NCI-H1930 (cell line): ENCODE results near the gene TTLL9.
A peak's percentile ranks its signal among the peaks of the same experiment; 100 is the strongest.

ENCODE experiments used
- DNase-seq, 2 experiments: peaks; one replicate each; lab custom pipeline; 2025; lab: John Stamatoyannopoulos, UW

The TTLL9 gene

DNA sequence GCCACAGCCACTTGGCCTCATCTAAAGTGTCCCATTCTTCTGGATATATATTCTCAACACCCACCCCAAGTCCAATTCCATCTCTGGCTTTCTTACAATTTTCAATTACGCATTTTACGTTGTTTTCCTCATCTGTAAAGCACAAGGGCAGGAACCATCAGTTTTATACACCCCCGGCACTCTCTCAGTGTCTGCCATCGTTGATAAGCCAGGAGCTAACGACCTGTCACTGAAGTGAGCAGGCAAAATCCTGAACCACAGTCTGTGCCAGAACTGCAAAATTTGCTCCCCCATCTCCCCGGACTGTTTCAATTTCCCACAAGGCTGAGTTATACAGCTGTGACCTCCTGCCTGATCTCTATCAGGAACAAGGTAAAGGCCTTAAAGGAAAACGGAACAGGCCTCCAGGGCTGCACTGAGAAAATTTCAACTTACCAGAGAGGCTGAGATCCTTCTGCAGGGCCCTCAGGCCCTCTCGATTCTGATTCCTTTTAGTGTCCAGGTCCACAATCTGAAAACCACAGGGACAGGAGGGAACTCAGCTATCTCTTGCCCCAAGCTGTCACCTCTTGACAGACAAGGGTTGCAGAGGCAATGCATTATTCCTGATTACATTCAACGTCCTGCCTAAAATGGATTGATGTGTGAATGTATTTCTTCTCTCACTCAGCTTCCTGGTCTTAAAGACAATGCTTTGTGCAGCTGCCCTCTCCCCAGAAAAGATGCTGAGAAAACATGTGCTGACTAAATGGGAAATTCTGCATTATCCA lies 79.6 kb downstream of the TTLL9 start:
- no peak for DNase-seq

DNA sequence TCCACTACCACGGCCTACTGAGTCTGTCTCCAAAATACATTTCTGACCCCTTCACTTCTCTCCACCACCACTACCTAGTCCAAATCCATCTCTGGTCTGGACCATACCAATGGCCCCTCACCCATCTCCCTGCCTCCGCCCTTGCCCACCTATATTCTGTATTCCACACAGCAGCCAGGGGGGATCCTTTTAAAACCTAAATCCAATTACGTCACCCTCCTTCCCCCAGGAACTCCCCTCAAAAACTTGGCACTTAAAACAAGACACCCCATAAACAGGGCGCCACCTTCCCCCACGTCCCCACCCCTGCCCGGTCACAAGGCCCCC lies 80.7 kb downstream of the TTLL9 start:
- DNase-seq, result no peak

DNA sequence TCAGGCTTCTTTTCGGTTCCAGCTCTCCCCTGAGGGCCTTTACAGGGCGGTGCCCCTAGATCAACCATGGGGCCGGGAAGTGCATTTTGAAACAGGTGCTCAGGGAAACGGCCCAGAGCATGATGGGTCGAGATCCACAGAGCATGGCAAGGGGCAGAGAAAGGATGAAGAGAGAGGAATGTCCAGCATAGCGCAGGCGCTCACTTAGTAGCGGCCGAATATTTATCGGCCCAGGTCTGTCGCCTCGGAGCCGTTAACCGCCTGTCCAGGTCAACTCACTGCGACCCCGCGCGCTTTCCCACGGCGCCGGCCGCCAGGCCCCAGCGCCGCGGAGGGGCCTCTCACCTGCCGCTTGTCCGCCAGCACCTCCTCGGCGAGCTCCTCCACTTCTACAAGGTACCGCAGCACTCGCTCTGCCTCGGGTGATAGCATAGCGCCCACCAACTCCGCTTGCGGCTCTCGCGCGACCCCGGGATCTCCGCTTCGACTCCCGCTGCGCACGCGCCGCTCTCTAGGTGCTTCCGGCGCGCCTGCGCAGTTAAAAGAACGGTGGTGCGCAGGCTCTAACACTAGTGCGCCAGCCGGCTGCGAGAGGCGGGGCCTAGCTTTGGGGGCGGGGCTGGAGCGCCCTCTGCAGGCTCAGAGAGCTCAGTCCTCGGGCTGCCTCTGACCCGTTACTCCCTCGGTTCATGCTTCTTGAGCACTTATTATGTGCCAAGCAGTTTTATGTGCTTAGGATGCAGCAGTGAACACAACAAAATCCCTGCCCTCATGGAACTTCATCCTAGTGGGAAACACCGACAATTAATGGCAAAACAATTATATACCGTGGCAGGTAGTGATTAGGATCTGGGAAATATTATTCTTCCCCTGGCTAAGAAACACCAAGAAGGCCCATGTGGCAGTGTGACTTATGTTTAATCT lies 81.4 kb downstream of the TTLL9 start, which contains the start of gene PDRG1:
TSS of gene PDRG1 (minus strand) at position 517 of the 924 bp plus-strand sequence. CDS start at position 432, 85 bp downstream.
- peak; percentile 97 to 99 for DNase-seq

DNA sequence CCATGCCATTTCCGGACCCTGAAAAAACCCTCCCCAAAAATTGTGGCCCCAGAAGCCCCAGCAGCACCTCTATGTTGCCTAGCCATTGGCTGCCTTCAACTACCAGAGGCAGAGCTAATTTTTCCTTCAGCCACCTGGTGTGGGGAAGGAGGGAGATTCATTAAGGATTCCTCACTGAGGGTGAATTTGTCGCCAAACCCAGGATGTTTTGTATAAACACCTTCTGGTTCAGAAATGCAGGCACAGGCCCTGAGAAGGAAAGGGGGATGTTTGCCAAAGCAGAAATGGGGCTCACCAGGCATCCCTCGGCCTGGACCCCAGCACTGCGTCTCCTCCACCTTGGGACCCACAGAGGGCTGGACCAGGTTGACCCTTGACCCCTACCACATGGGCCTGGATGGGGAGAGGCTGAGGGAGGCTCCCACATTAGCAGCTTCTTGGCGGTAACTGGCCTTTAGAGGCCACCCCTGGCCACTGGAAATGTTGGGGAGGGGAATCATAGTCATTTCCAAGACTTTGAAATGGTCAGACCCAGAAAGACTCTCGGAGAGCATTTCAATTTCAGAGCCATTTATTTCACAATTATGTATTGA lies 83.2 kb downstream of the TTLL9 start:
- no peak for DNase-seq

DNA sequence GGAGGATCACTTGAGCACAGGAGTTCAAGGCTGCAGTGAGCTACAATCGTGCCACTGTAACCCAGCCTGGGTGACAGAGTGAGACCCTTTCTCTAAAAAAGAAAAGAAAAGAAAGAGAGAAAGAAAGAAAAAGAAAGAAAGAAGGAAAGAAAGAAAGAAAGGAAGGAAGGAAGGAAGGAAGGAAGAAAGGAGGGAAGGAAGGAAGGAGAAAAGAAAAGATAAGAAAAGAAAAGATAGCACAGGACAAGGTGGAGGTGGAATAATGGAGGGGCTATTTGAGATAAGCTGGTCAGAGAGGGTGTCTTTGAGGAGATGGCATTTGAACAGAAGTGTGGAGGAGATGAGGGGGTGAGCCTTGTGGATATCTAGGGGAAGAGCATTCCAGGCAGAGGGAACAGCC lies 84.1 kb downstream of the TTLL9 start:
- no peak for DNase-seq

DNA sequence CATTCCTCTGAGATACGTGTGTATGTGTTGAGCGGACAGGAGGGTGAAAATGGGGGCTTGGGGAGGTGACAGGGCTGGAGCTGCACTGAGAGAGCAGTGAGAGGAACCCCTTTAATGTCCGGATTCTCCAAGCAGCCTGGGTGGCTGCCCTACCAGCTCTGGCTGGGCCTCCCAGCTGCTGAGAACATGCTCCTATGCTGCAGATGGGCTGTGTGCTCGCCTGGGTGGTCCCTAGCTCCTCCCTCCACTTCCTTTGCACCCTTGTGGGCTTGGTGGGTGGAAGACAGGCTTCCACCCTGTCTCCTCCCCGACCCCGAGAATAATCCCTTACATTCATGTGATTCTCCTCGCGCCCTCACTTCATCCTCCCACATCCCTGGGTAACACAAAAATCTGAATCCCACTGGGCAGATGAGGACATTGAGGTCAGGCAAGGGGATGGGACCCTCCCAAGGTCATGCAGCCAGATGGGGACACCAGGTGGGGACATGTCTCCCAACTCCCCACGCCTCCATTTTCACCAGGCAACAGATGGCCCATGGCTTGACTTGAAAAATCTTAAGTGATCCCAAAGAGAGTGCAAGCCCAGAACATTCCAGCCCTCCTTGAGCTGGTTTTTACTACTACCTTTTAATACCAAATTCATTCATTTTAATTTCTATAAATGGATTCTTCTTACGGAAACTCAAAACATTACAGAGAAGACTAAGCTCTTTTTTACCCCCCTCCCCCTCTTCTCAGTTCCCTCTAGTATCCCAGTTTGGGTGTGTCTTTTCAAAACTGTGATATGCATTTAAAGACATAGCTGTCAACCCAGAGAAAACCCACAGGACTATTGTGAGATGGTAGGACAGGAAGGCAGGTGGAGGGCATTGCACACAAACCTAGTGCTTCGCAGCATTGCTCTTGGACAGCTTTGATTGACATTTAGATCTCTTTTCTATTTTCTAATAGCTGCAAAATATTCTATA lies 86.4 kb downstream of the TTLL9 start:
- no peak for DNase-seq

DNA sequence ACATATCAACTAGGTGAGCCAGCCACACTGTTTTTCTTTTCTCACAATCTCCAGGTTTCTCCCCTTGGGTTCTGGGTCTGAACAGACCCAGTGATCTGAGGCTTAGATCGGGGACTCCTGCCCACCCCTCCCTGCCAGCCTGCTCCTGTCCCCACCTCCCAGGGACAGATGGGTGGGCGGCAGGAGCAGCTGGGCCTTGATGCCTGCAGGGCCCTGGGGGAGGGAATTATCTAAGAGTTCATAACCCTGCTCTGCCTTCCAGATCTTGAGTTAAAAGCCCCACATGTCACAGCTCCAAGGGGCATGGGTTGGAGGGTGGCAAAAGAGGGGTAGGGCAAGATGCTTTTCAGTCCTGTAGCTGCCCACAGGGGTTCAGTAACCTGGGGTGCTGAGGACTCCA lies 92.3 kb downstream of the TTLL9 start:
- no peak for DNase-seq

DNA sequence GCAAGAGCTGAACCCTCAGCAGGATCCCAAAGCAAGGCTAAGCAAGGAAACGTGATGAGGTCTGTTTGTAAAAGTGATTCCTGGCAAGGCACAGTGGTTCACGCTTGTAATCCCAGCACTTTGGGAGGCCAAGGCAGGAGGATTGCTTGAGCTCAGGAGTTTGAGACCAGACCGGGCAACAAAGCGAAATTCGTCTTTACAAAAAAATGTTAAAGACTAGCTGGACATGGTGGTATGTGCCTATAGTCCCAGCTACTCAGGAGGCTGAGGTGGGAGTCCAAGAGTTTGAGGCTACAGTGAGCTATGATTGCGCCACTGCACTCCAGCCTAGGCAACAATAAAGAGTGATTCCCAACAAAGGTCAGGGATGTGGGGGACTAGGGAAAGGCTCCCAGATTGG lies 93.5 kb downstream of the TTLL9 start:
- no peak for DNase-seq

DNA sequence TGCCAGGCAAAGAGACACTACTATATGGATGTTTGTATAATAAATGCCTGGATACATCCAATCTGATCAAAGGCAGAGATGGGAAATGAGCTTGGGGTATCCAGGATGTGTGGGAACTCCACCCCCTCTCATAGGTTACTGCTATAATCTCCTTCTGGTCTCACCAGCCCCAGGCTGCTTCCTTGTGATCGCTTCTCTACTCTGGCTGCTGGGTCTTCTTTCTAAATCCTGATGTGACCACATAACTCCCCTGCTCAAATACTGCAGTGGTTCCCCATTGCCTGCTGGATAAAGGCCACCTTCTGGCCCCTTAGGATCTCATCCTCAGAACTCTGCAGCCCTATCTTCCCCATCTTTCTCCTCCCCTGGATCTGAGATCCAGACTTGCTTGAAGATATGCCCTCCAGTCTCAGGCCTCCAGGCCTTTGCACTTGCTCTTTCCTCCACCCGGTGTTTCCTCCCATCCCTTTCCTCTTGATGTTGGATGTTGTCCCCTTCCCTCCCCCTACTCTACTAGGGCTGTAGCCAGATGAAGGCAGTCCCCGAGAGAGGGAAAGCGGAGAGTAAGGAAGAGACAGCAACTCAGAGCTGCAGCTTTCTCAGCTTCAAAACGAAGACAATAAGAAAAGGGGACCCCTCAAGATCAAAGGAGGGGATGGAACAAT lies 96.7 kb downstream of the TTLL9 start:
- no peak for DNase-seq

DNA sequence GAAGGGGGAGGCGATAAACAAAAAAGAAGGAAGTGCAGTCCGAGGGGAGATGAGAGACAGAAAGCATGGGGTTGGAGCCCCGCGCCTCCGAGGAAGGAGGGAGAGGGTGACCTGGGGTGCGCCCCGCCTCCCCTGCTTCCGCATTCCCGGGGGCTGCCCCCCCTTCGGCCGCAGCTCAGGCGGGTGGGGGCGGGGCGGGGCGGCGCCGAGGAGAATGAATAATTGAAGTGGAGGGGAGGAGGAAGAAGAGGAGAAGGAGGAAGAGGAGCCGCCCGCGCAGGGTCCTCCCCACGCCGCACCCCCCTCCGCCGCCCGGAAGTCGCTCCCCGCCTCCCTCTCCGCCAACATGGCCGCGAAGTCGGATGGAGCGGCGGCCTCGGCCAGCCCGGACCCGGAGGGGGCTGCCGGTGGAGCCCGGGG lies 97.4 kb downstream of the TTLL9 start, which contains the start of gene XKR7:
TSS of gene XKR7 (plus strand) at position 322 of the 420 bp plus-strand sequence. CDS start at position 347, 25 bp downstream.
- peak; percentile 48 to 67 for DNase-seq

DNA sequence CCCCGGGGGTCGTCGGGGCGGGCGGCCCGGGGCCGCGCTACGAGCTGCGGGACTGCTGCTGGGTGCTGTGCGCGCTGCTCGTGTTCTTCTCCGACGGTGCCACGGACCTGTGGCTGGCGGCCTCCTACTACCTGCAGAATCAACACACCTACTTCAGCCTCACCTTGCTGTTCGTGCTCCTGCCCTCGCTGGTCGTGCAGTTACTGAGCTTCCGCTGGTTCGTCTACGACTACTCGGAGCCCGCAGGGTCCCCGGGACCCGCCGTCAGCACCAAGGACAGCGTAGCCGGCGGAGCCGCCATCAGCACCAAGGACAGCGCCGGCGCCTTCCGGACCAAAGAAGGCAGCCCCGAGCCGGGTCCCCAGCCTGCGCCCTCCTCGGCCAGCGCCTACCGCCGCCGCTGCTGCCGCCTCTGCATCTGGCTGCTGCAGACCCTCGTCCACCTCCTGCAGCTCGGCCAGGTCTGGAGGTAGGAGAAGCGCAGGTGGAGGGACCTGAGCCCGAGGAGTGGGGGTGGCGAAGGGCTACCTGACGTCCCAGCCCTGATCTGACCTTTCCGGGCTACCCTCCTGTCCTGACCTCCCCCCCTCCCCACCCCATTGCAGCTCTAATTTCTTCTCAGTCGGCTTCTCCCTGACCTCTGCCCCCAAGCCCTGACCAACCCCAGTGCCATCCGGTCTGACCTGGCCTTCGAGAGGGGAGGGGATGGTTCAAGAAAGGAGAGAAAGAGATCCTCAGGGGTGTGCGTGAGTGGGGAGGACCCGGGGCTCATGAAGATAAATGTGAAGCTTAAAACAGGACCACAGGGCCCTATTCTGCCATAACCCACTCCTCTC lies 98.1 kb downstream of the TTLL9 start:
- DNase-seq, result no peak

DNA sequence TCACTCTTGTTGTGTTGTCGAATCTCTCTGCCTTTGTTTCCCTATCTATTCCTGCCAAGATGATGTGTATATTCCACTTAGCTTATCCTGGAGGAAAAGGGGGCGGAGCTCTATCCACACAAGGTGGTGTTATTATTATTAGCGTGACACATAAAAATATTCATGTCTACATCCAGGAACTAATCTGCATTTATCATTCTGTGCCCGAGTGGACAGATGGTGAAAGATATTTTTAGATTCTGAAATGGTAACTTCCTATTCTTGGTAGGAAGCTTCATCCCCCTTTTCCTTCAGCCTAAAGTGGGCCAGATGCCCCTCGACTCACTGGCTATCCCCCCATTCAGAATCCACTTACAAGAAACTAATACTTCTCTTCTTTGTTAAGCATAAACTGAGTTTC lies 99.6 kb downstream of the TTLL9 start:
- no peak for DNase-seq

DNA sequence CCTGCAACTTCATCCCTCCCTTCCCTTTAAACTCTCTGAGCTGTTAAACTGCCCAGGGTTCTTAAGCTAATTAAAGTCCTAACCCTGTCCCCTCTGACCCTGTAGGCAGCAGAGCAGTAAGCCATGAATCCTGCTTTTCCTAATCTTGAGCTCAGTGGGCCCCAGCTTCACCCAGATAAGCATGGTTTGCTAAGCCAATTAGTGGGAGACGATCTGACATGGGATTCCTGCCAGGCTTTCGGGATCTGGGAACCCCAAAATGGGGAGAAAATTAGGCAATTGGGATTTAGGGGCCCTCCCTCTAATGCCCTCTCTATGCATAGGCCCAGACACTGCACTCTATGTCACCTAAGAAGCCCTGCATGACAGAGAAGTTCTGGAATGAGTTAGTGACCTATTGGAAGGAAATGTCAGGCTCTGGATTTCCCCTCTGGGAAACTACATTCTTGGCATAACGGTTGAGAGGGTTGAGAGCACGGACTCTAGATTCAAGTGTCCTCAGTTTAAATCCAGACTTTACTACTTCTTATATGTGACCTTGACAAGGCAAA lies 102.1 kb downstream of the TTLL9 start:
- no peak for DNase-seq

DNA sequence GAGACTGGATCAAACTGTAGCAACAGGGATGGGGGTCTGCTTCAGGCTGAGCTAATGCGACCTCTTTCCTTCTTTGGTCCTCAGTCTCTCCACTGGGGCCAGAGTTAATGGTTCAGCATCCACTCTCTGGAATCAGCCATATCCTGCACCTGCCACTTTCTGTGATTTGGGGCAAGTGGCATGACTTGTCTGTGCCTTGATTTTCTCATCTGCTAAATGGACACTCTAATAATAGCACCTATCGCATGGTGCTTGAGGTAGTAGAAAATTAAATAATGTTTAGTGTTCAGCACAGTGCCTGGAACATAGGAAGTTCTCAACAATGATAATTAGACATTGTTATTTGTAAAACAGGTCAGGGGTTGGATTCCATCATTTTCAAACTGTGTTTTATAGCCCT lies 103.9 kb downstream of the TTLL9 start:
- no peak for DNase-seq

DNA sequence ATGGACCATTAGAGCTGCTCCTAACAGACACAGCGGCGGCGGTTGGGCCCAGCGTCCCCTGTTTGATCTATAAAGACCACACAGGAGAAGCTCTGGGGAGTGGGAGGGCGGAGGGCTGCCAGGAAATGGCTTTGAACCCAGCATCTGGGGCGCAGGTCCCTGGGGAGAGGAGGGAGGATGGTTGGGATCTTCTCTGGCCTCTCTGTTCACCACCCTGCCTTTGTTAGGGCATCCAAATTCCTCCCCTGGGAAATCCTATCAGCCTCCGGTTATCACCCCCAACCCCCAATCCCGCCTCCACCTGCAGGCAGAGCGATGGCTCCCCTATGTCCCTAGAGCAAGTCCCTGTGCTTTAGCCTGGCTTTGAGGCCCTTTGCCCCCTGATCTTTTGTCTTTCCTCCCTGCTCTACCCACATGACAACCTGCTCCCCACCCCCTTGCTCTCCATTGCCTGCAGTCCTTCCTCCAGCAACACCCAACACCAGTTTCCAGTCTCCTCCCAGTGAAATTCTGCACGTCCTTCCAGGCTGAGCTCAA lies 104.6 kb downstream of the TTLL9 start:
- no peak for DNase-seq

DNA sequence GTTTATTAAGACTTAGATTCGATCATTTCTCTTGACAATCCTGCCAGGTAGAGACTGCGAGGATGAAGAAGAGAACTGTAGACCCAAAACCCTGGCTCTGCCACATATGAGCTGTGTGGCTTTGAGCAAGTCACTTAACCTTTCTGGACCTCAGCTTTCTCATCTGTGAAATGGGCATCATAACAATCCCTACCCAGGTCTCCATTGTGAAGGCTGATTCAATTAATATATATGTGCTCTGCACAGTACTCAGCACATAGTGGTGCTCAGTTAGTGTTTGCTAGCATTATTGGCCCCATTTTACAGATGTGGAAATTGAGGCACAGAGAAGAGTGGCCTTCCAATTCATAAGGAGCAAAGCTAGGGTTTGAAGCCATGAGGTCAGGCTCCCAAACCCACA lies 105.4 kb downstream of the TTLL9 start:
- DNase-seq, result no peak

DNA sequence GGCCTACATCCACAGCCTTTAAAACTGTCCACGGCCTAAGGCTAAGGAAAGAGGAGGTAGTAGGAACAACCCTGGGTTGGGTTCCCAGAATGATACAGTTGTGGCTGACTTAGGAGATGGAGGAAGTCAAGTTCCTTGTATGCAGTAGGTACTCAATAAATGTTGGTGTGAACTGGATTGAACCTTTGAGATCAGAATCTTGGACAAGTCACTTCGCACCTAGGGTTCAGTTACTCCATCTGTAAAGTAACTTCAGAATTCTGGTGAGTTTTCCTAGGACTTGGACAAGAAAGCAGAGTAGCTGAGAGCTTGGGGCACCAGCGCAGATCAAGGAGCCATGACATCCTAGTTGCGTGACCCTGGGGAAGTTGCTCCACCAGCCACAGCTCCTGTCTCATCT lies 106.6 kb downstream of the TTLL9 start:
- DNase-seq, result no peak

DNA sequence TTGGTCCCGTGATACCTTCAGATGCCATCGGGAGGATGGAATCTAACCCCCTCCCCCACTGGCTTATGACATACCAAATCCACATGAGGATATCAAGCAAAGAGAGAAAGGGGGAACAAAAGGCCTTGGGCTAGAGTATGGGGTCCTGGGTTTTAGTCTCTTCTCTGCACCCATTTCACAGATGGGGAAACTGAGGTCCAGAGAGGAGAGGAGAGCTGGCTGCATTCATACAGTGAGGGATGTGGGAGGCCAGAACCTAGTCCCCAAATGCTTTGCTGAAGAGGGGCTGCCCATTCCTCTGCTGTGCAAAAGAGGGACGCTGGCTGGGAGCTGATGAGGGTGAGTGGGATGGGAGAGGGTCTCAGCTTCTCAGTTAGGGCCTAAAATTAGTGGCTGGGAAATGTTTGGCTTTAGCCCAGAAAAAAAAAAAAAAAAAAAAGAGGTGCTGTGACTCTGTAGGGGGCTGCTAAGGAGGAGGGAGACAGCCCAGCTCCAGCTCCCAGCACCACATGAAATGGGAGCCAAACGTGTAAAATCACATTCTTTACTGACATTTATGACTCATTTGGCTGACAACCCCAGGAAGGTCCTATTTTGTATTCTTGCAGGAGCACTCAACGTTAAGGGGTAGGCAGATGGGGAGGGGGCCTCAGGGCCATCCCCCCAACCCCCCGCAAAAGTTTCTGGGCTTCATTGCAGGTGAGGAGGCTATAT lies 109.4 kb downstream of the TTLL9 start:
- no peak for DNase-seq

DNA sequence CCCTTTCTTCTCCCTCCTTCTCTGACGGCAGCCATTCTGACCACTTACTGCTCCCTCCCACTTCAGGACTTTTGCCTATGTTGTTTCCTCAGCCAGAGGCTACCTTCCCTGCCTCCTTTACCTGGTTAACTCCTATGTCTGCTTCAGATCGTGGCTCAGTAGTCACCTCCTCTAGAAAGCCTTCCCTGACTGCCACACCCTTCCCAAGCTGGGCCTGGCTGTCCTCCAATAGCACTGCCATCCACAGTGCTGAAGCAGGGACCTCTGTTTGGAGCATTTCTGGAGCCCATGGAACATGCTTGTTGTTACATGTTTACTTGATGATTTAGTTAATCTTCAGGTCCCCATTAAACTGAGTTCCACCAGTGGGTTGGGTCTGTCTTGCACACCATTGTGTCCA lies 111.3 kb downstream of the TTLL9 start:
- DNase-seq, result no peak
